ENCODE measurements around the gene GAS6.
A peak's percentile ranks its signal among the peaks of the same experiment; 100 is the strongest.
"Not testable (repeated sequence)": the region's sequence is repeated elsewhere in the genome, so short reads cannot be mapped to it uniquely, and the experiment has no call there.

Gene GAS6

GRCh38 chr13:113874177-113874576 lies 10.3 kb upstream of the GAS6 start:
- no peak for DNase-seq

GRCh38 chr13:113869263-113869662 lies 5.4 kb upstream of the GAS6 start:
- no peak for DNase-seq

GRCh38 chr13:113867913-113868312 lies 4.0 kb upstream of the GAS6 start:
- DNase-seq: not testable (repeated sequence)

- DNase-seq: no peak
These were observed 1.6 kb upstream of the GAS6 start for GRCh38 chr13:113865427-113865826.

GRCh38 chr13:113864273-113864890 lies 506 bp upstream of the GAS6 start:
- DNase-seq: no peak

- peak in 19 of 58 donors; percentile 14 to 60 (median 32) for DNase-seq
These were observed 849 bp downstream of the GAS6 start for GRCh38 chr13:113862931-113863523.

- no peak for DNase-seq
These were observed 1.5 kb downstream of the GAS6 start for GRCh38 chr13:113862191-113862930.

GRCh38 chr13:113861433-113862030 lies 2.3 kb downstream of the GAS6 start:
- DNase-seq: no peak

- DNase-seq: no peak
These were observed 3.0 kb downstream of the GAS6 start for GRCh38 chr13:113860665-113861432.

- DNase-seq: no peak
These were observed 3.7 kb downstream of the GAS6 start for GRCh38 chr13:113860051-113860664.

GRCh38 chr13:113859311-113860050 lies 4.4 kb downstream of the GAS6 start:
- DNase-seq: no peak

- DNase-seq: peak in 2 of 58 donors; percentile 24 to 57
These were observed 6.2 kb downstream of the GAS6 start for GRCh38 chr13:113857531-113858195.

GRCh38 chr13:113856716-113857065 lies 7.2 kb downstream of the GAS6 start:
- peak in 2 of 58 donors; percentile 27 to 54 for DNase-seq

GRCh38 chr13:113855931-113856715 lies 7.8 kb downstream of the GAS6 start:
- DNase-seq: no peak

- peak in 3 of 58 donors; percentile 36 to 53 (median 52) for DNase-seq
These were observed 8.6 kb downstream of the GAS6 start for GRCh38 chr13:113855012-113855921.

- DNase-seq: peak in 26 of 58 donors; percentile 15 to 69 (median 37)
These were observed 9.5 kb downstream of the GAS6 start for GRCh38 chr13:113854238-113855011.
